ENCODE results near the gene PDX1.

GRCh38 chr13:27969082-27969865, 49.5 kb downstream of the PDX1 start, which contains the start of gene CDX2:
- TF ChIP-seq CTCF (IDR thresholded peaks at IDR 0.05; ENCODE audit: low read length), result no peak
- TF ChIP-seq EZH2 (IDR thresholded peaks at IDR 0.05; ENCODE audit: borderline replicate concordance, low read length), result no peak
